Neural cell (in vitro differentiated cells): Measurements from ENCODE around the gene SNX24. TPM values are rescaled to one million over a fixed set of nuclear protein-coding genes. Genes with fewer than 3 reads are reported as not detected.

Source experiments
- H2AFZ ChIP-seq: fragments of 200-600, 300-800 bp; sonication (generic), shearing (Covaris generic); 2 replicates; pipeline ENCODE4 v1.6.0; 2014; ENCODE audit warnings: low read depth, mild to moderate bottlenecking, antibody characterized with exemption, low read length, moderate library complexity
- H3F3A ChIP-seq: fragments of 200-600 bp; shearing (Covaris generic); 2 replicates; pipeline ENCODE4 v1.6.1; 2016; ENCODE audit warnings: mild to moderate bottlenecking, moderate library complexity, mixed read lengths, antibody characterized with exemption, low read length; ENCODE audit not compliant: insufficient read depth, poor library complexity, severe bottlenecking
- H3K27ac ChIP-seq: fragments of 200-600, 300-800 bp; sonication (generic), shearing (Covaris generic); 2 replicates; pipeline ENCODE4 v1.5.1; 2014; ENCODE audit warnings: mild to moderate bottlenecking, low read length, moderate library complexity
- H3K27me3 ChIP-seq: fragments of 300-800, 200-600 bp; sonication (generic), shearing (Covaris generic); 2 replicates; pipeline ENCODE4 v1.6.0; 2014; ENCODE audit warnings: mild to moderate bottlenecking, low read depth, low read length, moderate library complexity; ENCODE audit not compliant: insufficient read depth
- H3K36me3 ChIP-seq: fragments of 300-800, 200-600 bp; sonication (generic), shearing (Covaris generic); 2 replicates; pipeline ENCODE4 v1.5.1; 2014; ENCODE audit warnings: mild to moderate bottlenecking, antibody characterized with exemption, low read length, moderate library complexity; ENCODE audit not compliant: insufficient read depth
- H3K4me2 ChIP-seq: fragments of 300-800, 200-600 bp; sonication (generic), shearing (Covaris generic); 2 replicates; pipeline ENCODE4 v1.6.0; 2014; ENCODE audit warnings: mild to moderate bottlenecking, low read length
- H3K4me3 ChIP-seq: fragments of 300-800, 200-600 bp; sonication (generic), shearing (Covaris generic); 2 replicates; pipeline ENCODE4 v1.5.1; 2014; ENCODE audit warnings: mild to moderate bottlenecking, low read length, moderate library complexity
- H3K79me2 ChIP-seq: fragments of 200-600 bp; shearing (Covaris generic); replicated peaks from 2 replicates; pipeline ENCODE4 v1.6.0; 2014; ENCODE audit warnings: mild to moderate bottlenecking, low read length, moderate library complexity; ENCODE audit not compliant: insufficient read depth
- H3K9ac ChIP-seq: fragments of 300-800, 200-600 bp; sonication (generic), shearing (Covaris generic); 2 replicates; pipeline ENCODE4 v1.6.1; 2016; ENCODE audit warnings: mild to moderate bottlenecking, low read length, mixed read lengths
- H3K9me2 ChIP-seq: fragments of 200-600 bp; shearing (Covaris generic); 2 replicates; pipeline ENCODE4 v1.6.1; 2016; ENCODE audit warnings: mild to moderate bottlenecking, low read length, mixed read lengths; ENCODE audit not compliant: insufficient read depth
- H3K9me3 ChIP-seq: fragments of 200-600, 300-800 bp; sonication (generic), shearing (Covaris generic); 2 replicates; pipeline ENCODE4 v1.6.1; 2016; ENCODE audit warnings: mild to moderate bottlenecking, mixed run types, low read length, moderate library complexity, mixed read lengths
- H4K20me1 ChIP-seq: fragments of 200-600 bp; shearing (Covaris generic); 2 replicates; pipeline ENCODE4 v1.6.1; 2016; ENCODE audit warnings: mild to moderate bottlenecking, mixed run types; ENCODE audit not compliant: insufficient read depth
- CTCF ChIP-seq: fragments of 450-650 bp; IDR thresholded peaks from 2 replicates; pipeline ENCODE4 v1.5.1; 2014; ENCODE audit warnings: antibody characterized with exemption, mild to moderate bottlenecking, moderate library complexity; ENCODE audit not compliant: poor library complexity, severe bottlenecking
- EP300 ChIP-seq: fragments of 450-650 bp; conservative IDR thresholded peaks from 2 replicates; pipeline ENCODE4 v1.6.1; 2014; ENCODE audit warnings: antibody characterized with exemption, mild to moderate bottlenecking, moderate library complexity; ENCODE audit not compliant: poor library complexity, severe bottlenecking
- EZH2 ChIP-seq: fragments of 200-600, 300-800 bp; shearing (Covaris generic), sonication (generic); IDR thresholded peaks from 2 replicates; pipeline ENCODE4 v1.6.1; 2014; ENCODE audit warnings: antibody characterized with exemption, low read length, borderline replicate concordance, mild to moderate bottlenecking; ENCODE audit not compliant: insufficient read depth, poor library complexity, severe bottlenecking
- MXI1 ChIP-seq: fragments of 450-650 bp; conservative IDR thresholded peaks from 2 replicates; pipeline ENCODE4 v1.6.1; 2014; ENCODE audit warnings: antibody characterized with exemption, mild to moderate bottlenecking; ENCODE audit not compliant: poor library complexity, severe bottlenecking
- POLR2AphosphoS5 ChIP-seq: IDR thresholded peaks from 2 replicates; pipeline ENCODE4 v1.6.1; 2012
- RAD21 ChIP-seq: fragments of 450-650 bp; conservative IDR thresholded peaks from 2 replicates; pipeline ENCODE4 v1.6.1; 2014; ENCODE audit warnings: antibody characterized with exemption, mild to moderate bottlenecking, moderate library complexity
- REST ChIP-seq: IDR thresholded peaks from 2 replicates; pipeline ENCODE4 v1.6.1; 2012; ENCODE audit warnings: borderline replicate concordance
- SMC3 ChIP-seq: fragments of 450-650 bp; conservative IDR thresholded peaks from 2 replicates; pipeline ENCODE4 v1.6.1; 2014; ENCODE audit warnings: antibody characterized with exemption, mild to moderate bottlenecking, moderate library complexity; ENCODE audit not compliant: poor library complexity
- TAF1 ChIP-seq: IDR thresholded peaks from 2 replicates; pipeline ENCODE4 v1.6.1; 2012; ENCODE audit warnings: low read depth
- polyA plus RNA-seq: library from polyadenylated mRNA; depleted of rRNA; stranded (reverse); fragments of >200 nt; gene quantifications from 2 replicates; pipeline ENCODE4 v1.2.3, GENCODE V29; 2014

Gene SNX24
- polyA plus RNA-seq, 1 donor from 2014 or later = 12.8 TPM

GRCh38 chr5:122864842-122865241 is 19.4 kb downstream of the SNX24 start:
- Histone ChIP-seq H3K27ac (no peak overlapping the region), H3K9me3 (no peaks in the 10 kb centered on the region), H3K79me2 (no peaks in the 10 kb centered on the region), H3K4me3 (no peak overlapping the region), H3K4me2 (no peak overlapping the region), H4K20me1 (no peaks in the 10 kb centered on the region), H3K9ac (no peak overlapping the region), H3K9me2 (no peaks in the 10 kb centered on the region), H2AFZ (no peak overlapping the region), H3K27me3 (no peaks in the 10 kb centered on the region), H3F3A (no peaks in the 10 kb centered on the region), H3K36me3 (no peaks in the 10 kb centered on the region)
- TF ChIP-seq MXI1 = no peak
- TF ChIP-seq RAD21 = no peak
- no peak for TF ChIP-seq REST
- no peak for TF ChIP-seq EZH2
- no peak for TF ChIP-seq SMC3
- TF ChIP-seq TAF1 = no peak
- TF ChIP-seq POLR2AphosphoS5 = no peak
- no peak for TF ChIP-seq CTCF
- TF ChIP-seq EP300 = no peak

GRCh38 chr5:122870219-122870856 is 24.9 kb downstream of the SNX24 start:
- no peaks in the 10 kb centered on the region for H3K9me3 ChIP-seq
- no peak overlapping the region for H3K4me3 ChIP-seq
- no peak overlapping the region for H2AFZ ChIP-seq
- no peaks in the 10 kb centered on the region for H3K27me3 ChIP-seq
- H3K9me2 ChIP-seq = no peaks in the 10 kb centered on the region
- no peak overlapping the region for H3K9ac ChIP-seq
- H3K79me2 ChIP-seq = no peaks in the 10 kb centered on the region
- no peak overlapping the region for H3K4me2 ChIP-seq
- TF ChIP-seq EZH2 = no peak
- TF ChIP-seq CTCF = no peak
- TF ChIP-seq TAF1 = no peak
- TF ChIP-seq RAD21 = no peak
- TF ChIP-seq REST = no peak
- no peak for TF ChIP-seq MXI1
- no peak overlapping the region for H3K27ac ChIP-seq
- no peaks in the 10 kb centered on the region for H3K36me3 ChIP-seq
- no peaks in the 10 kb centered on the region for H4K20me1 ChIP-seq
- H3F3A ChIP-seq = no peaks in the 10 kb centered on the region
